Amniotic stem cell (primary cell): ENCODE data around the gene LLGL2.

ENCODE experiments used
- DNase-seq: peaks from one replicate; lab custom pipeline; 2025; lab: John Stamatoyannopoulos, UW

LLGL2 gene

GRCh38 chr17:75492555-75493168, 32.8 kb upstream of the LLGL2 start:
- no peak for DNase-seq

GRCh38 chr17:75493476-75494129, 31.9 kb upstream of the LLGL2 start:
- DNase-seq: no peak

- DNase-seq: no peak
Measured at GRCh38 chr17:75494326-75494877, 31.1 kb upstream of the LLGL2 start.

- DNase-seq: no peak
Measured at GRCh38 chr17:75496005-75496404, 29.5 kb upstream of the LLGL2 start.

GRCh38 chr17:75498039-75498725, 27.3 kb upstream of the LLGL2 start:
- DNase-seq: no peak

GRCh38 chr17:75498726-75499213, 26.7 kb upstream of the LLGL2 start:
- no peak for DNase-seq

- no peak for DNase-seq
Measured at GRCh38 chr17:75499313-75500022, 26.0 kb upstream of the LLGL2 start.

- DNase-seq: no peak
Measured at GRCh38 chr17:75500419-75501216, 24.9 kb upstream of the LLGL2 start.

GRCh38 chr17:75501378-75502071, 24.0 kb upstream of the LLGL2 start:
- DNase-seq: no peak

- no peak for DNase-seq
Measured at GRCh38 chr17:75502072-75502720, 23.3 kb upstream of the LLGL2 start.

- no peak for DNase-seq
Measured at GRCh38 chr17:75502721-75503329, 22.7 kb upstream of the LLGL2 start.

GRCh38 chr17:75503337-75503950, 22.1 kb upstream of the LLGL2 start:
- DNase-seq: no peak

GRCh38 chr17:75503976-75504346, 21.5 kb upstream of the LLGL2 start:
- DNase-seq: no peak

GRCh38 chr17:75504347-75505151, 20.9 kb upstream of the LLGL2 start:
- DNase-seq: no peak

GRCh38 chr17:75505152-75505409, 20.4 kb upstream of the LLGL2 start:
- no peak for DNase-seq

GRCh38 chr17:75505640-75506039, 19.9 kb upstream of the LLGL2 start:
- DNase-seq: no peak

GRCh38 chr17:75506134-75506533, 19.4 kb upstream of the LLGL2 start:
- no peak for DNase-seq

GRCh38 chr17:75506888-75507287, 18.6 kb upstream of the LLGL2 start:
- DNase-seq: no peak
